Mesenchymal stem cell (in vitro differentiated cells and primary cell): ENCODE measurements around the gene BPI.
"Not testable (repeated sequence)": the region's sequence is repeated elsewhere in the genome, so short reads cannot be mapped to it uniquely, and the experiment has no call there.

Source experiments
- DNase-seq: peaks from one replicate; pipeline ENCODE4 v3.0.0-alpha.2; 2013
- H2AFZ ChIP-seq: one replicate; pipeline ENCODE4 v1.6.1; 2013; ENCODE audit warnings: low read depth, mild to moderate bottlenecking, control low read depth, inconsistent platforms, low read length, moderate library complexity
- H2AK5ac ChIP-seq: 2 replicates; pipeline ENCODE4 v1.6.1; 2013; ENCODE audit warnings: low read length, moderate library complexity, mild to moderate bottlenecking, inconsistent platforms; ENCODE audit not compliant: severe bottlenecking
- H2BK120ac ChIP-seq: one replicate; pipeline ENCODE4 v1.6.1; 2013; ENCODE audit warnings: low read depth, mild to moderate bottlenecking, inconsistent platforms, low read length, moderate library complexity
- H2BK12ac ChIP-seq, 2 experiments: one replicate each; pipeline ENCODE4 v1.6.1; 2013; ENCODE audit warnings: inconsistent platforms in 2 of 2, low read length in 2 of 2, mild to moderate bottlenecking in 2 of 2, moderate library complexity in 2 of 2, control low read depth in 1 of 2
- H2BK15ac ChIP-seq: one replicate; pipeline ENCODE4 v1.6.1; 2013; ENCODE audit warnings: mild to moderate bottlenecking, low read depth, inconsistent platforms; ENCODE audit not compliant: poor library complexity, severe bottlenecking
- H2BK5ac ChIP-seq: 2 replicates; pipeline ENCODE4 v1.6.1; 2013; ENCODE audit warnings: low read depth, mild to moderate bottlenecking, low read length, control low read depth, inconsistent platforms; ENCODE audit not compliant: poor library complexity, severe bottlenecking
- H3K14ac ChIP-seq, 2 experiments: one replicate each; pipeline ENCODE4 v1.6.1; 2013; ENCODE audit warnings: inconsistent platforms in 2 of 2, low read length in 2 of 2, control low read depth in 1 of 2, mild to moderate bottlenecking in 1 of 2, moderate library complexity in 1 of 2
- H3K18ac ChIP-seq, 2 experiments: one replicate each; pipeline ENCODE4 v1.6.1; 2013; ENCODE audit warnings: inconsistent platforms in 2 of 2, low read length in 2 of 2, control low read depth in 1 of 2, low read depth in 1 of 2, mild to moderate bottlenecking in 1 of 2
- H3K23ac ChIP-seq, 2 experiments: one replicate each; pipeline ENCODE4 v1.6.1; 2013; ENCODE audit warnings: inconsistent platforms in 2 of 2, low read length in 2 of 2, mild to moderate bottlenecking in 2 of 2, moderate library complexity in 2 of 2, control low read depth in 1 of 2
- H3K27ac ChIP-seq: 2 replicates; pipeline ENCODE4 v1.5.1; 2013; ENCODE audit warnings: mild to moderate bottlenecking, moderate library complexity, low read length, control low read depth, inconsistent platforms; ENCODE audit not compliant: poor library complexity, severe bottlenecking
- H3K27me3 ChIP-seq, 2 experiments: 2 replicates each; pipeline versions ENCODE4 v1.6.1 to v1.7.0; 2013; ENCODE audit warnings: low read length in 2 of 2, mild to moderate bottlenecking in 2 of 2, moderate library complexity in 2 of 2, control low read depth in 1 of 2, inconsistent platforms in 1 of 2; ENCODE audit not compliant: control insufficient read depth in 1 of 2, insufficient read depth in 1 of 2
- H3K36me3 ChIP-seq, 2 experiments: 2 replicates each; pipeline versions ENCODE4 v1.6.1 to v1.7.0; 2013; ENCODE audit warnings: low read length in 2 of 2, control low read depth in 1 of 2, inconsistent platforms in 1 of 2, low read depth in 1 of 2, mild to moderate bottlenecking in 1 of 2; ENCODE audit not compliant: insufficient read depth in 2 of 2, control insufficient read depth in 1 of 2
- H3K4ac ChIP-seq, 2 experiments: one replicate each; pipeline ENCODE4 v1.6.1; 2013; ENCODE audit warnings: inconsistent platforms in 2 of 2, low read length in 2 of 2, mild to moderate bottlenecking in 2 of 2, moderate library complexity in 2 of 2, control low read depth in 1 of 2, low read depth in 1 of 2
- H3K4me1 ChIP-seq: 2 replicates; pipeline ENCODE4 v1.6.1; 2013; ENCODE audit warnings: low read depth, low read length, control low read depth; ENCODE audit not compliant: control insufficient read depth, insufficient read depth
- H3K4me2 ChIP-seq: 2 replicates; pipeline ENCODE4 v1.6.1; 2013; ENCODE audit warnings: low read length, mild to moderate bottlenecking, inconsistent platforms; ENCODE audit not compliant: poor library complexity, severe bottlenecking
- H3K4me3 ChIP-seq, 2 experiments: 2 replicates each; pipeline versions ENCODE4 v1.5.1 to v1.7.0; 2013; ENCODE audit warnings: low read length in 2 of 2, mild to moderate bottlenecking in 2 of 2, control low read depth in 1 of 2, low read depth in 1 of 2; ENCODE audit not compliant: insufficient read depth in 1 of 2
- H3K79me1 ChIP-seq: replicated peaks from 2 replicates; pipeline ENCODE4 v1.6.1; 2013; ENCODE audit warnings: mild to moderate bottlenecking, control low read depth, low read length, inconsistent platforms; ENCODE audit not compliant: poor library complexity, severe bottlenecking
- H3K9ac ChIP-seq: 2 replicates; pipeline ENCODE4 v1.7.0; 2013; ENCODE audit warnings: mild to moderate bottlenecking, low read length, moderate library complexity
- H3K9me3 ChIP-seq: 2 replicates; pipeline ENCODE4 v1.7.0; 2013; ENCODE audit warnings: mild to moderate bottlenecking, low read length; ENCODE audit not compliant: control insufficient read depth
- H4K8ac ChIP-seq: one replicate; pipeline ENCODE4 v1.6.1; 2013; ENCODE audit warnings: inconsistent platforms, mild to moderate bottlenecking, low read length, moderate library complexity
- H4K91ac ChIP-seq: one replicate; pipeline ENCODE4 v1.6.1; 2013; ENCODE audit warnings: mild to moderate bottlenecking, low read length, inconsistent platforms
- WGBS: methylation state at CpG from one replicate; pipeline ENCODE4 v1.1.7; 2013; ENCODE audit warnings: mixed read lengths; 5-methylcytosine and 5-hydroxymethylcytosine counted together

Gene BPI

GRCh38 chr20:38311091-38311490 is 7.1 kb downstream of the BPI start:
- H3K9ac ChIP-seq, result no peak overlapping the region
- peaks cover 7% of the 10 kb centered on the region for H3K4me1 ChIP-seq
- no peak overlapping the region for H3K4me2 ChIP-seq
- H2BK12ac ChIP-seq, result no peak overlapping the region
- H3K27ac ChIP-seq, result no peak overlapping the region
- H4K91ac ChIP-seq, result no peak overlapping the region
- H3K18ac ChIP-seq, result no peak overlapping the region
- no peak overlapping the region for H3K14ac ChIP-seq
- no peak overlapping the region for H3K4me3 ChIP-seq
- no peak overlapping the region for H2BK5ac ChIP-seq
- H3K23ac ChIP-seq, result no peak overlapping the region
- no peaks in the 10 kb centered on the region for H3K9me3 ChIP-seq
- no peak overlapping the region for H3K4ac ChIP-seq
- no peaks in the 10 kb centered on the region for H3K36me3 ChIP-seq
- no peak overlapping the region for H4K8ac ChIP-seq
- H2AK5ac ChIP-seq, result no peak overlapping the region
- no peaks in the 10 kb centered on the region for H3K79me1 ChIP-seq
- 92% methylated on average over 3 of the region's 3 CpGs for WGBS
- H2AFZ ChIP-seq, result no peak overlapping the region
- H3K27me3 ChIP-seq, result peaks cover 31 to 55% of the 10 kb centered on the region in 2 experiments
- H2BK120ac ChIP-seq, result no peak overlapping the region
- no peak for DNase-seq
- no peak overlapping the region for H2BK15ac ChIP-seq

GRCh38 chr20:38311491-38311890 is 7.5 kb downstream of the BPI start:
- no peak for DNase-seq
- no peak overlapping the region for H3K4ac ChIP-seq
- H2BK12ac ChIP-seq, result no peak overlapping the region
- no peak overlapping the region for H2AK5ac ChIP-seq
- no peak overlapping the region for H3K23ac ChIP-seq
- H3K4me3 ChIP-seq, result no peak overlapping the region
- H4K91ac ChIP-seq, result no peak overlapping the region
- H4K8ac ChIP-seq, result no peak overlapping the region
- WGBS, result 77% methylated on average over 3 of the region's 3 CpGs
- peaks cover 7% of the 10 kb centered on the region for H3K4me1 ChIP-seq
- no peak overlapping the region for H3K9ac ChIP-seq
- peaks cover 35 to 56% of the 10 kb centered on the region in 2 experiments for H3K27me3 ChIP-seq
- H3K79me1 ChIP-seq, result no peaks in the 10 kb centered on the region
- no peaks in the 10 kb centered on the region for H3K9me3 ChIP-seq
- no peak overlapping the region for H3K18ac ChIP-seq
- no peak overlapping the region for H2BK5ac ChIP-seq
- H3K36me3 ChIP-seq, result no peaks in the 10 kb centered on the region
- H2BK15ac ChIP-seq, result no peak overlapping the region
- no peak overlapping the region for H3K4me2 ChIP-seq
- H2AFZ ChIP-seq, result no peak overlapping the region
- H3K14ac ChIP-seq, result no peak overlapping the region
- H2BK120ac ChIP-seq, result no peak overlapping the region
- H3K27ac ChIP-seq, result no peak overlapping the region

GRCh38 chr20:38313676-38314075 is 9.7 kb downstream of the BPI start:
- no peak overlapping the region for H2BK15ac ChIP-seq
- no peak overlapping the region for H3K4ac ChIP-seq
- no peak overlapping the region for H4K8ac ChIP-seq
- DNase-seq, result no peak
- no peak overlapping the region for H3K4me3 ChIP-seq
- no peak overlapping the region for H2BK120ac ChIP-seq
- H2BK12ac ChIP-seq, result no peak overlapping the region
- peaks cover 47 to 70% of the 10 kb centered on the region in 2 experiments for H3K27me3 ChIP-seq
- H3K4me1 ChIP-seq, result peaks cover 3% of the 10 kb centered on the region
- H2AK5ac ChIP-seq, result no peak overlapping the region
- no peak overlapping the region for H3K18ac ChIP-seq
- H2BK5ac ChIP-seq, result no peak overlapping the region
- WGBS, result 87% methylated on average over 2 of the region's 2 CpGs
- H4K91ac ChIP-seq, result no peak overlapping the region
- H3K79me1 ChIP-seq, result no peaks in the 10 kb centered on the region
- no peak overlapping the region for H3K23ac ChIP-seq
- H3K4me2 ChIP-seq, result no peak overlapping the region
- H3K27ac ChIP-seq, result no peak overlapping the region
- H3K9ac ChIP-seq, result no peak overlapping the region
- H2AFZ ChIP-seq, result no peak overlapping the region
- H3K36me3 ChIP-seq, result no peaks in the 10 kb centered on the region
- H3K9me3 ChIP-seq, result no peaks in the 10 kb centered on the region
- no peak overlapping the region for H3K14ac ChIP-seq

- peaks cover 47 to 69% of the 10 kb centered on the region in 2 experiments for H3K27me3 ChIP-seq
- H3K4me2 ChIP-seq, H3K14ac ChIP-seq, H3K4ac ChIP-seq, H3K23ac ChIP-seq, H2AFZ ChIP-seq, H3K36me3 ChIP-seq, H2BK120ac ChIP-seq, H3K27ac ChIP-seq, H2AK5ac ChIP-seq, H3K4me3 ChIP-seq, DNase-seq, H3K9me3 ChIP-seq, H3K79me1 ChIP-seq, H3K9ac ChIP-seq, H2BK5ac ChIP-seq, H2BK12ac ChIP-seq, H4K91ac ChIP-seq, H3K4me1 ChIP-seq, H3K18ac ChIP-seq, H2BK15ac ChIP-seq, H4K8ac ChIP-seq: not testable (repeated sequence)
- 90% methylated on average over 1 of the region's 1 CpG for WGBS
Measured at GRCh38 chr20:38314350-38314749, 10.4 kb downstream of the BPI start.
